DLD1 (cell line): ENCODE results near the gene CRTAC1.

ENCODE experiments used
- in situ Hi-C: cut with HindIII; loops from 2 replicates; pipeline ENCODE4 v1.10.0; 2017; ENCODE audit warnings: low sequenced_read_pairs

The CRTAC1 gene

GRCh38 chr10:97974526-97975525, 55.6 kb downstream of the CRTAC1 start:
- in situ Hi-C loops = no loop called here

- in situ Hi-C loops = no loop called here
Measured at GRCh38 chr10:97974100-97974499, 56.3 kb downstream of the CRTAC1 start.

- in situ Hi-C loops = no loop called here
Measured at GRCh38 chr10:97969538-97970079, 60.8 kb downstream of the CRTAC1 start.

GRCh38 chr10:97964748-97965147, 65.7 kb downstream of the CRTAC1 start:
- in situ Hi-C loops = no loop called here

- in situ Hi-C loops = no loop called here
Measured at GRCh38 chr10:97961945-97962344, 68.5 kb downstream of the CRTAC1 start.

- in situ Hi-C loops = no loop called here
Measured at GRCh38 chr10:97960269-97961056, 70.0 kb downstream of the CRTAC1 start.

- in situ Hi-C loops = no loop called here
Measured at GRCh38 chr10:97949462-97949861, 81.0 kb downstream of the CRTAC1 start.

GRCh38 chr10:97948822-97949221, 81.6 kb downstream of the CRTAC1 start:
- in situ Hi-C loops = no loop called here

GRCh38 chr10:97944772-97945171, 85.6 kb downstream of the CRTAC1 start:
- in situ Hi-C loops = no loop called here

GRCh38 chr10:97943294-97943693, 87.1 kb downstream of the CRTAC1 start:
- in situ Hi-C loops = no loop called here

GRCh38 chr10:97940534-97940933, 89.9 kb downstream of the CRTAC1 start:
- in situ Hi-C loops = no loop called here

GRCh38 chr10:97939446-97939990, 90.9 kb downstream of the CRTAC1 start:
- in situ Hi-C loops = no loop called here

- in situ Hi-C loops = no loop called here
Measured at GRCh38 chr10:97937928-97938327, 92.5 kb downstream of the CRTAC1 start.

GRCh38 chr10:97937054-97937453, 93.4 kb downstream of the CRTAC1 start:
- in situ Hi-C loops = no loop called here

GRCh38 chr10:97936126-97936525, 94.3 kb downstream of the CRTAC1 start:
- in situ Hi-C loops = no loop called here

GRCh38 chr10:97932932-97933530, 97.4 kb downstream of the CRTAC1 start:
- in situ Hi-C loops = no loop called here

GRCh38 chr10:97931041-97931440, 99.4 kb downstream of the CRTAC1 start:
- in situ Hi-C loops = no loop called here

- in situ Hi-C loops = no loop called here
Measured at GRCh38 chr10:97928897-97929296, 101.5 kb downstream of the CRTAC1 start.

- in situ Hi-C loops = no loop called here
Measured at GRCh38 chr10:97927622-97928021, 102.8 kb downstream of the CRTAC1 start.

- in situ Hi-C loops = no loop called here
Measured at GRCh38 chr10:97926055-97926454, 104.4 kb downstream of the CRTAC1 start.
